Fibroblast of mammary gland (primary cell): ENCODE measurements around the gene RASGRP2.

Experiments
- DNase-seq: peaks from one replicate; pipeline ENCODE4 v3.0.0-alpha.2; 2010; ENCODE audit warnings: low read depth
- H3K4me3 ChIP-seq: 2 replicates; pipeline ENCODE4 v1.5.1; 2011; ENCODE audit warnings: low read depth, mild to moderate bottlenecking, low read length, moderate library complexity; ENCODE audit not compliant: control insufficient read depth
- TF ChIP-seq, protein P1 (sequence below): conservative IDR thresholded peaks from 2 replicates; pipeline ENCODE4 v1.5.1; 2011; ENCODE audit warnings: low read depth, low read length, inconsistent platforms; ENCODE audit not compliant: control insufficient read depth, insufficient read depth

Gene RASGRP2

DNA sequence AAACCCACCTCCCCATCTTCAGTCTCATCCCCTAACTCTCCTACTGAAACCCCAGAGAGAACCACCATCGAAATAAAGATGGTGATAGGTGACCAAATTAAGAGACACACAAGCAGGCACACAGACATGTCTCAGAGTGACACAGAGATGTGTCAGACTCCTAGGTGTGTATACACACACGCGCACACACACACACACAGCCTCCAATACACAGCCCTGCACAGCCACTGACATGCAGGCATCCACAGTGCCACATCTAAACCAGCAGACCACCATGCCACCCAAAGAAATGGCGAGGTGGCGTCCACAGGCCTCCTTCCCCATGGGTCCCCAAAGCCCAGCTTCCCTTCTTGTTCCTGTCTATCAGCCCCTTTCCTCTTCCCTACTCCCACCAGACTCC is 48.4 kb downstream of the RASGRP2 start:
- TF ChIP-seq, protein P1, sequence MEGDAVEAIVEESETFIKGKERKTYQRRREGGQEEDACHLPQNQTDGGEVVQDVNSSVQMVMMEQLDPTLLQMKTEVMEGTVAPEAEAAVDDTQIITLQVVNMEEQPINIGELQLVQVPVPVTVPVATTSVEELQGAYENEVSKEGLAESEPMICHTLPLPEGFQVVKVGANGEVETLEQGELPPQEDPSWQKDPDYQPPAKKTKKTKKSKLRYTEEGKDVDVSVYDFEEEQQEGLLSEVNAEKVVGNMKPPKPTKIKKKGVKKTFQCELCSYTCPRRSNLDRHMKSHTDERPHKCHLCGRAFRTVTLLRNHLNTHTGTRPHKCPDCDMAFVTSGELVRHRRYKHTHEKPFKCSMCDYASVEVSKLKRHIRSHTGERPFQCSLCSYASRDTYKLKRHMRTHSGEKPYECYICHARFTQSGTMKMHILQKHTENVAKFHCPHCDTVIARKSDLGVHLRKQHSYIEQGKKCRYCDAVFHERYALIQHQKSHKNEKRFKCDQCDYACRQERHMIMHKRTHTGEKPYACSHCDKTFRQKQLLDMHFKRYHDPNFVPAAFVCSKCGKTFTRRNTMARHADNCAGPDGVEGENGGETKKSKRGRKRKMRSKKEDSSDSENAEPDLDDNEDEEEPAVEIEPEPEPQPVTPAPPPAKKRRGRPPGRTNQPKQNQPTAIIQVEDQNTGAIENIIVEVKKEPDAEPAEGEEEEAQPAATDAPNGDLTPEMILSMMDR = no peak
- H3K4me3 ChIP-seq = no peak overlapping the region
- DNase-seq = no peak

DNA sequence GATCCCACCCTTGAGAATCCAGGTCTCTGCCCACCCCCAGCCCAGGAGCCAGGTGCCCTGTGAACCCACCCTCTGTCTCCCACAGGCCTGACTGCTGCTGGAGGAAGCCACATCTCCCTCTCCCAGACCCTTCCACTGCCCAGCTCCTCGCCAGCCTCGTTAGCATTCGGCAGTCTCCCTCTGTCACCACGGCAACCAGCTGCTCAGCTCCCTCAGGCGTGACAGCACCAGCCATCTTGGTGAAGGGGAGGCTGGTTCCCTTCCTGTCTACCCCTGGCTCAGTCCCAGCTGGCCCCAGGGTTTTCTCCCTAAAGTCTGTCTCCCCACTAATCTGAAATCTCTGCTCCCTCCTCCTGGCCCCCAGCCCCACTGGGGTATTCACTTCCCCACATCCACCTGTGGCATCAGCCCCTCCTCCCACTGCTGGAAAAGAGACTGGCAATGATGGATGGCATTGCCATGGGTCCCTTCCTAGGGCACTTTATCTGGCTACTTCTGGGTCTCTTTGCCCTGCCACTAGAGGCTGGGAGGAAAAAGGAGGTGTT is 49.0 kb downstream of the RASGRP2 start:
- DNase-seq = no peak
- no peak overlapping the region for H3K4me3 ChIP-seq
- TF ChIP-seq, protein P1 = no peak

DNA sequence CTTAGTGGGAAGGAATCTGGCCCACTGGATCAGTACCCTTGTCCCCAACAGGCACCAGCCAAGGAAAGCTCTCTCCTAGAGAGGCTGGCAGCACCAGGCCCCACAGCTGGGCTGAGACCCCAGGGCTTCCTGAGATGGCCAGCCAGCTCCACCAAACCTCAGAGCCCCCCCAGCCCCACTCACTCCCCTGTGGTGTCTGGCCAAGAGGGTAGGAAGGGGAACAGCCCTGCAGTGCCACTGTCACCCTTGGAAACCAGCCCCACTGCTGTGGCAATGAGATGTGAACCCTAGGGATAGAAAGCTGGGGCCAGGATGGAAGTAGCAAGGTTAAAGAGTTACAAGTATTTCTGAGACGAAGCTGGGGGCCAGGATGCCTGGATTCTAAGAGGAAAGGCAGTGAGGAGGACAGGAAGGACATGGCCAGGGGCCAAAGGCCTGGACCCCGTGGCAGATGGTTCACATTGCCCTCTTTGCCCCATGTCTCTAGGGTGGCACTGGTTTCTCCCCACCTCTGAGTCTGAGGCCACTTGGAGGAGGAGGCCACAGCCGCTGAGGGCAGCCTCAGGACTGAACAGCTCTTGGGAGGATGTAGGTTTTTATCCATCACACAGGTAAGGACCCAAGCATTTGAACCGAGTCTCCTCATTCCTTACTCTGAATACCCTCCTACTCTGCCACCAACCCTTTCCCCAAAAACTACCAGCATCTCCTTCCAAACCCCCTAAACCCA is 49.8 kb downstream of the RASGRP2 start:
- TF ChIP-seq, protein P1 = no peak
- no peak overlapping the region for H3K4me3 ChIP-seq
- no peak for DNase-seq

DNA sequence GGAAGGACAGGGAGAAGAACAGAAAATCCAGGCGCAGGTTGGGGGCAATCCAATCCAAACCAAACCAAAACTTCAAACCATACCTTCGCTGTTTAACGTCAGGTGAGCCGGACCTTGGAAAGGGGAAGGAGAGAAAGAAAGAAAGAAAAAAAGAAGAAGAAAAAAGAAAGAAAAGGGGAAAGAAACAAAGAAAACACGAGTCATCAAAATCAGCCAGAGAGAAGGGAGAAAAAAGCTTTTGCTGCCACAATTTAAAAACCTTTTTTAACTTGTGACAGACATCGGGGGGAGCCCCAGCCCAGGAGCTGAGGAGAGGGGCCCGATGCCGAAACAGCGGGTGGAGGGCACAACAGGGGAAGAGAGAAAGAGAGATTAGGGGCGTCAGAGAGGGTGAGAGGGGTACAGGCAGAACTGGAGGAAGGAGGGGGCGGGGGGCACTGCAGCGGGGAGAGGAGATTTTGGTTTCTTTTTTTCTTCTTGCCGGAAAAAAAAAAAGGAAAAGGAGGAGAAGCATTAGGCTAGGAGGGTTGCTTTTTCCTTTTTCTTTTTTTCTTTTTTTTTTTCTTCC is 51.1 kb downstream of the RASGRP2 start:
- no peak overlapping the region for H3K4me3 ChIP-seq
- TF ChIP-seq, protein P1 = no peak
- no peak for DNase-seq

DNA sequence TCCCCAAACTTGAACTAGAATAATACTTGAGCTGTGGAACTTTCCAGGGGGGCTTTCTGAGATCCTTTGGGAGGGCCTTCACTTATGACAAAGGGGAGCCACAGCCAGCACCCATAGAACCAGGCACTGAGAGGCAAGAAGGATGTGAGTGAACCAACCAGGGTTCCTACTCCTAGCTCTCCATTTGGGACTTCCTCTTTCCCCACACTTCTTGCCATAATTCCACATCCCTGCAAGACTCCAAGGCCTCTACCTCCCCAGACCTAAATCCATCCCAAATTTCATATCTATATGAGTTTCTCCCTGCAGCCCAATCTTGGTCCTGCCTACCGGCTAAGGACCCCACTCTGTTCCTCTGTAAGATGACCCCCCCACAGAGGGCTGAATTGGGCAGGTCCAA is 52.4 kb downstream of the RASGRP2 start:
- no peak overlapping the region for H3K4me3 ChIP-seq
- DNase-seq = no peak
- TF ChIP-seq, protein P1 = no peak

DNA sequence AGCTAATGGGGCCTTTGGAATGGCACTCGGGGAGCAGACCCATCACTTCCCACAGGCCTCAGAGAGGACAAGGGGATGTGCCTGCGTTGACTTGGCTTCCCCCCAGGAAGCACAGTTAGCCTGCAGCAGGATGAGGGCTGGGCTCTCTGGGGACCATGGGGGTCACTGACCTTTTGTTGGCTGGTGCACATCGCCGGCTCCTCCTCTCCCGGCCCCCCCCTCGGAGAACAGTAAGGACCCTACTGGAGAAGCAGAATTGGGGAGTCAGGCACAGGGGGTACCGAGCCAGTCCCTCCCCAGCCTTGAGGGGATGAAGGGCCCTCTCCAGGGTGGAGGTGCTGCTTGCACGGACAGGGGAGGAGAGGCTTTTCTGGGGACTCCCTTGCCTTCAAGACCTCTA is 53.7 kb downstream of the RASGRP2 start:
- no peak overlapping the region for H3K4me3 ChIP-seq
- DNase-seq = no peak
- TF ChIP-seq, protein P1 = no peak
